ENCODE results near the gene ZDHHC11.

GRCh38 chr5:881551-881935 lies 30.8 kb upstream of the ZDHHC11 start:
- no peak for TF ChIP-seq CTCF (optimal IDR thresholded peaks at IDR 0.05 in 1 of 3, IDR thresholded peaks at IDR 0.05 in 1 of 3, conservative IDR thresholded peaks at IDR 0.05 in 1 of 3; ENCODE audit: extremely low read depth in 1 of 3, insufficient read depth in 2 of 3, low read length in 3 of 3)
- no peak for TF ChIP-seq EZH2 (IDR thresholded peaks at IDR 0.05; ENCODE audit: low read length)

Data from keratinocyte (primary cell).